T-helper 2 cell (primary cell): Measurements from ENCODE around the gene FCN2.

Experiments used
- DNase-seq, 5 experiments: peaks; one replicate each; pipeline versions ENCODE4 v3.0.0 to v3.0.0-alpha.2; 2012 to 2022

FCN2 gene

DNA sequence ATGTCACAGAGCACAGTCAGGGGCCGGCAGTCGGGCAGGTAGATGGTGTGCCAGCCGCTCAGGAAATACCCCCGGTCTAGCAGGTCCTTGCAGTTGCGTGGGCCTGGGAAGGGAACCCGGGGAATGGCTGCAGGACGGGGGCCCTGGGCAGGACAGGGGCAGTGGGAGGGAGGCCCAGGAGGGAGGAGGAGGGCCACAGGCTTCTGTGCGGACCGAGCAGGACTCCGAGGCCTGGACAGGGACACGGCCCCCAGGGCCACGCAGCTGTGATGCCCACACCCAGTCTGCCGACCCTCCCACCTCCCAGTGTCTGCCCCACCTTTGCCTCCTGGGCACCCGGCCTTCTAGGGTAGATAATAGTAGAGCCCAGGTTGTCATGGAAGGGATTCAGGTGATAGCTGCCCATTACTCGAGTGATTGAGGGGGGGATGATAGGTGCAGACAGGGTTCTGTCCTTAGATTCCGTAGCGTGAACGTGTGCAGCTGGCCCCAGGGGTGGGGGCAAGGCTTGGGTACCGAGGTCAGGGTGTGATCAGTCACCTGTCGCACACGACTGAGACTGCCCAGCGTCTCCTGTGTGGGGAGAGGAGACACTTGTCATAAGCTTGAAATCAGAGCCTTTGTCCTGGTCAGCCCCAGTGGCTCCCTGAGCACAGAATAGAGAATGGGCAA lies 32.6 kb downstream of the FCN2 start:
- DNase-seq = no peak

DNA sequence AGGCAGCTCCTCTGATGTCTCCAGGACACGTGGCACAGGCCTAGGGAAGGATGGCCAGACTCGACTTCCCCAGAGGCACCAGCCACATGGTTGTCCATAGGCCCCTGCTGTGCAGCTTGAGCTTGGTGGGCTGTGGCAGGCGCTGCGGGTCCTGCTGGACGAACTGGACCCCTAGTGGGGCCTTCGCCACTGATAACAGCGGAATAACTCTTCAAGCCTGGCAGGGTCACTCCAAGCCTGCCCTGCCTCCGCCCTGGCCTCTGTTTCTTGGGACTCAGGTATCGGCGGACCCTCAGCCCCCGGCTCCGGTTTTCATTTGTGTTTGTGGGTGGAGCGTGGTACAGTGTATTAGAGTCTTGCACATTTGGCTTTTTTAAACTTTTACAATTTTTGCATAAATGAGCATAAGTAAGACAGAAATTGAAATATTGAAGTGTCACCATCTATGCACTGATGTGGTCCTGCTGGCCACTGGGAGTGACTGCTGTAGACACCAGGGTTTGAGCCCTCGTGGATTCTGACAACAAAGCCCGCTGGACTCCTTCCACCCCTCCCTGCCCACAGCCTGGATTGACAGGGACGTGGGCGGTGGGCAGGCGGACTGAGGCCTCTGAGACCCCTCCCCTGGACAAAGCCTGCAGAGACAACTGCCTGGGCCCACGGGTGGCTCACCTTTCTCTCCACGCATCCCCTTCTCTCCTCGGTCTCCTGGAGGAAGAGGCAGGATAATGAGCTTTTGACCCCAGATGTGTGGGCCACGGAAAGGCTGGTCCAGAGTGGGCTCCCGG lies 33.3 kb downstream of the FCN2 start:
- no peak for DNase-seq

DNA sequence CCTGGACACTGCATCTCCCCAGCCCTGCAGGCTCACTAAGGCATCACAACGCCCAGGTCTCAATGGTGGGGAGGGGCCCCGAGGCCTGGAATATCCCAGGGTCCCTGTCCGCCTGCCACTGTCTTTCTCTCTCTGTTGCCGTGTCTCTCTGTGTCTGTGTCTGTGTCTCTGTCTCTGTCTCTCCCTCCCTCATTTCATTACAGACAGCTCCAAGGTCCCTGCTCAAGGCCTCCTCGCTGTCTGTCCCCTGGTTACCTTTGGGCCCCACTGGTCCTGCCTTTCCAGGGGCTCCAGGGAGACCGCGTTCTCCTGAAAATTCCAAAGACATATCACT lies 33.9 kb downstream of the FCN2 start:
- no peak for DNase-seq

DNA sequence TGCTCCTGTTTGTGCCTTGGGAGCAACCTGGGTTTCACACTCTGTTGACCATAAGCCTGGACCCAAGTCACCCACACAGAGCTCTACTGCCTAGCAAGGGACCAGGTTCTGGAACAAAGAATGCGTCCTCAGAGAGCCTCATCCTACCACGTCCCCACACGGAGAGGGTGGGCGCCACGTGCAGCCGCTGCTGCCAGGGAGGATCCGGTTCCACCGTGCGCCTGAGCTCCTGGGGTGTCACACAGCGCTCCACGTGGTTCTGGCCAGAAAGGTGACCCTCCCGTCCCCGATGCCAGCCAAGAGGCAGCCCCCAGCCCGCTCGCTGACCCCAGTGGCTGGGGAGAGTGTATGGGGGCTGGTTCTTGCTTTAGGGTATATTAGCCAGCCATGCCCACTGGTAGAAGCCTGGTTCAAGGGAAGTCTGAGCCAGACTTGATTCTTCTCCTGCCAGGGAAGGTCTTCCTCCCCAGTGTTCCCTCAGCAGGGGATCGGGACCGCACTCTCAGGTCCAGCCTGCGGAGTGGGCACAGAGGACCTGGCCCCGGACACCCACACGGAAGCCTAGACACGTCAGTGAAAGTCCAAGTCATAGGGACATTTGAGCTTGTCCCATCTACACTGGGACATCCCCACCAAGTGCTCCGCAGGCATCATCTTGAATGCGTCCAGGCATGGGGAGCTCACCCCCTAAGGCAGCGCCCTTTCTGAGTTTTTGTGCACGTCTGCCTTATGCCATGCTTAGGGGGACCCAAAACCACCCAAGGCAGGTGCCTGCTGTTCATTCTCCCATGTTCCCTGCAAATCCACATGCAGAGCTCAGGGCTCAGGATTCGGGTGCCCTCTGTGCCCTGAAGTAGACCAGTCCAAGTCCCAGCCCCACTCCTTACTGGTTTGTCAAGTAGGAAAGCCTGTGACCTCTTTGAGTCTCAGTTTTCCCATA lies 34.7 kb downstream of the FCN2 start:
- no peak for DNase-seq

DNA sequence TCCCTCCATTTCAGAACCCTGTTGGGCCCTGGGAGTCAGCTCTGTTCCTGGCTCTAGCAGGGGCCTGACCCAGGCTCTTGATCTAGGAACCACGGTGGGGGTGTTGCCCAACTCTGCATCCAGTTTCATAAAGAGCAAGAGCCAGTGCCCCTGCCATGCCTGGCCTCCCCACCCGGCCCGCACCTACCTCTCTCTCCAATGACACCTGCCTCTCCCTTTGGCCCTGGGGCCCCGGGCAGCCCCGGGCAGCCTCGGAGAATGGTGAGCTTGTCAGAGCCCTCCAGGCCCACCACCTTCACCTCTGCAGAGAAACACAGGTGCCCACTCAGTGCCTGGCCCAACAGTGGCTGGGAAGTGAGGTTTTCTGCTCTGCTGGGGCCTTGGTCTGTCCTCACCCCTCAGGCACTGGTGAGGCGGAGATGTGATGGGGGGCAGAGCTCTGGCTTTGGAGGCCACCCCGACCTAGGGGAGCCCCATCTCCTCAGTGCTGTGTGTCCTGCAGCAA lies 35.6 kb downstream of the FCN2 start:
- DNase-seq = no peak

DNA sequence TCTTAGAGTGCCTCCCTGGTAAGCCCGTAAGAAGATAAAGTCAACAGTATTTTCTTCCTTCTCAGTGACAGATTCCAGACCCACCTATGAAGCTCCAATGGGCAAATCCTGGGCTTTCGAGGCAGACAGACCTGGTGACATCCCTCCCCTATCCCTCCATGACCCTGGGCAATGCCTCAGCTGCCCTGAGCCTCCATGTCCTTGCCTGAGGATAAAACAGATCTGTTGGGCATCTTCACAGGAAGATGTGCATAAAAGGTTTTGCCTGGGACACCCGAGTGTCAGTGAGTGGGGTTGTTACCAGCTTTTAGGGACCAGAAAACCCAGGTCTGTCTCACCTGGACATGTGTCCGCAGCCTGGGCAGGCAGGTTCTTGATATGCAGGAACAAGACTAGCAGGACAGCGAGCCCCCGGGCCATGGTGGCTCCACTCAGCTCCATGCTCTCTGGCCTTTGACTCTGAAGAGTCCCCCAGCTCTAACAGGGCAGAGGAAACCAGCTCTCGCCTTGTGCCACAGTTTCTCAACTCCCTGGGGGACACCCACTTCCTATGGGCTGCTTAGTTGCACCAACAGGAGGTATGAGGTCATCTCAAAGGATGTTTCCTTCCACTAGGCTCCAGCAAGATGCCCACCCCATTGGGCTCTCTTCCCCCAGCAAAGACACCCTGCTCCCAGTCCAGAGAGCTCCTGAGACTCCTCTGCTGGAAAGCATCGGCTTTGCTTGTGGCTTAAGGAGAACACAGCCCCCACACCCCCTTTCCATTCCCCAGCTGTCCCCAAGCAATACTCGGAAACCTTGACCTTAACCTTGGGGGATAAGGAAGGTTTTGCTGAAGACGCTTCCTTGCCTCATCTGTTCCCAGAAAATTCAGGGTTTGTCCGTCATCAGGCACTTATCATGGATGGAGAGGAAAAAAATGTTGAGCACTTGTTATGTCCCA lies 37.1 kb downstream of the FCN2 start, which contains the start of gene FCN1:
FCN1 (minus strand) TSS at position 482 of the 943 bp plus-strand sequence; CDS start at position 441, 41 bp downstream.
- DNase-seq = no peak

DNA sequence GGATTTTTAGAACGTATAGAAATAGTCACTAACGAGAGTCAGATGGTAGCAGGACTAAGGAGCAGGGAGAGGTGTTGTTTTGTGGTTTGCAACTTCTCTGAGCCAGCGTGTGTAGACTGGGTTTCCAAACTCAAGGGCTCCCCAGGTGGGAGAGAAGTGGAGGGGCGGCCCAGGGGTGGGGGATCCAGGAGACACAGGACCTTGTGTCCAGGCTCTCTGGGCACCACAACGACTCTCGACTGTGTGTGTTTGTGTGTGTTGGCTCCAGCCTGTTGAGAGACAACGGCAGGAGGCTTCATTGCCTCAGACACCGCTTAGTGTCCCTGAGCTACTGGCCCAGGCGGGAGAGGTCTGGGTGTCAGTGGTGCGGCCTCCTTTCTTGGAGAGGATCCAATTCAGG lies 38.0 kb downstream of the FCN2 start:
- DNase-seq = no peak

DNA sequence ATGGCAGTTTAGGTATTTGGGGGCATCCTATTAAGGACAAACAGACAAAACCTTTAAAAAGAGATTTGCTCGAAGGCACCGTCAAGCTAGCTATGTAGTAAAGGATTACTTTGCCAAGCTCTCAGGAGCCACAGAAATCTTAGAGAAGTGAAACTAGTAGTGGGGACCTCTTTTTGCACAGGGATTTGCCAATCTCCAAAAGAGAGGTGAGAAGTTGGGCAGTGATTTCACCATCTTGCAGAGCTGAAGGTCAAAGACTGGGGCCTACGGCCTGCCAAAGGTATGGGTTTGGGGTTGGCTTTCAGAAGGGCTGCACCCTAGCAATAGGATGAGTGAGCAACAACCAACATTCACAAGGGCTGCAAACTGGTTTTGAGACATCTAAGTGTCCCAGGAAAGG lies 38.7 kb downstream of the FCN2 start:
- no peak for DNase-seq

DNA sequence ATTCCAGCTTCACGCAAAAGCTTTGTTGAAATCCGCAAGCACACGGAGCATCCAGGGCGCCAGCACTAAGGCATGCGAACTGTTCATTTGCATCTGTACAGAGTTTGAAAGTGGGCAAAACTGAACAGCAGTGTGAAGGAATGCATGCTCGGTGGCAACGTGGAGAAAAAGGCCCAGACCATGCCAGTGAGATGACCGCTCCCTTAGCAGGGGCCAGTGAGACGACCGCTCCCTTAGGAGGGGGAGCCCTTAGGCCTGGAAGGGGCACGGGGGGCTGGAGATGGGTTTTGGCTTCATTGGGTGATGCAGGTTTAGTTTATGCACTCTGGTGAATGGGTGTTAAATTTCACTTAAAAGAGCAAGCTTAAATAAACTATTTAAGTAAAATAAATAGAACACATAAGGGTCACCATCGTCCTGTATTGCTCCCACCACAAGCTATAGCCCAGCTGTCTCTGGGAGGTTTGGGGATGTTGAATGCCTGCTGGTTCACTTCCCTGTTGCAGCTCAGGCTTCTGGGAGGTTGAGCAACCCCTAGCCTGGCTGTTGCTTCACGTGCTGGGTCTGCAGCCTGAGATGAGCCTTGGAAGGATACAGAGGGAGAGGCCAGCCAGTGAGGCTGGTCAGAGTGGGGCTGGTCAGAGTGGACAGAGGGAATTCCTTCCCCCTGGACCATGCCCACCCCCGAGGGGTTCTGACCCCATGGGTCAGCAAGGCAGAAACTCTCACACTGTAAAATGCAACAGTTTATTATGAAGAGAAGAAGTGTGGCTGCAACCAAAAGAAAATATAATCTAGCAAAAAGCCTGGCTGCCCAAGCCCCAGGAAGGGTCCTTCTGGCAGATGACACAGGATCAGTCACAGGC lies 41.7 kb downstream of the FCN2 start:
- no peak for DNase-seq

DNA sequence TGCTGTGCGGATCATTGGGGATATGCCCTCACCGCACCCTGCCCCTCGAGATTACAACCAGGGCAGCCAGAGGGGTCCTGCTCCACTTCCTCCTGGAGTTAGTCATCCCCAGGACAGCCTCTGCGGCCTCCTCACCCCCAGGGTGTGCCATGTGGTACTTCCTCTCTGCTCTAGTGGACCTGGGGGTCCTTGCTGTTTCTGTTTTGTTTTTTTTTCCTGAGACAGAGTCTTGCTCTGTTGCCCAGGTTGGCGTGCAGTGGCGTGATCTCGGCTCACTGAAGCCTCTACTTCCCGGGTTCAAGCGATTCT lies 42.3 kb downstream of the FCN2 start:
- no peak for DNase-seq

DNA sequence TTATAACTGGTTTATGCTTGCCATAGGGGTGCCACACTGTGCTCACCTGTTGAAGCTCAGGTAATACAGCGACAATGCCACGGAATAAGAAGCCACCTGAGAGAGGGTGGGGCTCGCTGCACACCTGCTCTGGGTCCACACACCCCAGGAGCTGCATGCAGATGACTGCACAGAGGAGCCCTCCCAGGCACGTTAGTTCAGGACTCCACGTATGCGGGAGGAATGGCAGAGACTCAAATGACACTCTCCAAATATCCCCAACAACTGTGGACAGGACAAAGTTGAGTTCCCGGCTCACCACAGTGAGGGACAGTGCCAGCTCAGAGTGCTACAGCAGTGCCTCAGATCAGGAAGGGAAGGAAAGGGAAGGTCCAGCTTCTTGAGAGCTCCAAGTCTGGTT lies 42.9 kb downstream of the FCN2 start:
- DNase-seq = no peak

DNA sequence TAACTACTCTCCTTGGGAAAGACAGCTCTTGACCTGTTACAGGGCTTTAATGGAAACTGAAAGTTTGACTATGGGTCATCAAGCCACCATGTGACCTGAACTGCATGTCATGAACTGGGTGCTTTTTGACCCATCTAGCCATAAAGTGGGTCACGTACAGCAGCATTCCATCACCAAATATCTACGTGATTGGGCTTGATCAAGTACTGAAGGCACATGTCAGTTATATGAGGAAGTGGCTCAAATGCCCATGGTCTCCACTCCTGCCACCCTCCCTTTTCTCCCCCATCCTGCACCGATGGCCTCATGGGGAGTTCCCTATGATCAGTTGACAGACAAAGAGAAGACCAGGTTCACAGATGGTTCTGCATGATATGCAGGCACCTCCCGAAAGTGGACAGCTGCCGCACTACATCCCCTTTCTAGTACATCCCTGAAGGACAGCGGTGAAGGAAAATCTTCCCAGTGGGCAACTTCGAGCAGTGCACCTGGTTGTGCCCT lies 44.5 kb downstream of the FCN2 start:
- DNase-seq = no peak

DNA sequence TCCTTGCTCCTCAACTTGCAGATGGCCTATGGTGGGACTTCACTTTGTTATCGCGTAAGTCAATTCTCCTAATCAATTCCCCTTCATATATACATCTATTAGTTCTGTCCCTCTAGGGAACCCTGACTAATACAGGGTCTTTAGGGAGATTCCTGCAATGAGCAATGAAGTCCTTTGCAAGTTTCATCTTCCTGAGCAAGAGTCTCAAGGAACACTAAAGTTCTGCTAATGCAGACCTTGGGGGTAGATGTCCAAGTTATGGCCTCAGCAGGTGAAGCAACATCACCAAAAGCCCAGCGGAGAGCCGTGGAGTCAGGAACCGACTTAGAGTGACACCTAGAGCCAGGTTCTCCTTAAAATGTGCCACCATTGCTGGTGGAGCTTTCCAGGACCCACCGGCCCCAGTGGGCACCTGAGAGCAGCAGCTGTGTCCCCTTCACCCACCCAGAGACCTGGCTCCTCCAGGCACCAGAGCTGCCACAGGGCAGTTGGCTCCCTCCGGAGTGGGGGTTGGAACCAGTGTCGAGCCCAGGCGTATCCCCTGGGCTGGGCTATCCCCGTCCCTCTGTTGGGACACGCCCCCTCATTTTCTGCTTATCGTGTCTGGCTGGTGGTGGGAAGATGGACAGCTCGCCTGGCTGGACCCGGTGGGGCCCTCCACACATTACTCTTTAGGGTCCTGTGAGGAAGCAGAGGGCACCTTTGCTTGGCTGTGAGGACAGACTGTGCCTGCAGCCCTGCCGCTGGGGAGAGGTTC lies 48.0 kb downstream of the FCN2 start:
- no peak for DNase-seq

DNA sequence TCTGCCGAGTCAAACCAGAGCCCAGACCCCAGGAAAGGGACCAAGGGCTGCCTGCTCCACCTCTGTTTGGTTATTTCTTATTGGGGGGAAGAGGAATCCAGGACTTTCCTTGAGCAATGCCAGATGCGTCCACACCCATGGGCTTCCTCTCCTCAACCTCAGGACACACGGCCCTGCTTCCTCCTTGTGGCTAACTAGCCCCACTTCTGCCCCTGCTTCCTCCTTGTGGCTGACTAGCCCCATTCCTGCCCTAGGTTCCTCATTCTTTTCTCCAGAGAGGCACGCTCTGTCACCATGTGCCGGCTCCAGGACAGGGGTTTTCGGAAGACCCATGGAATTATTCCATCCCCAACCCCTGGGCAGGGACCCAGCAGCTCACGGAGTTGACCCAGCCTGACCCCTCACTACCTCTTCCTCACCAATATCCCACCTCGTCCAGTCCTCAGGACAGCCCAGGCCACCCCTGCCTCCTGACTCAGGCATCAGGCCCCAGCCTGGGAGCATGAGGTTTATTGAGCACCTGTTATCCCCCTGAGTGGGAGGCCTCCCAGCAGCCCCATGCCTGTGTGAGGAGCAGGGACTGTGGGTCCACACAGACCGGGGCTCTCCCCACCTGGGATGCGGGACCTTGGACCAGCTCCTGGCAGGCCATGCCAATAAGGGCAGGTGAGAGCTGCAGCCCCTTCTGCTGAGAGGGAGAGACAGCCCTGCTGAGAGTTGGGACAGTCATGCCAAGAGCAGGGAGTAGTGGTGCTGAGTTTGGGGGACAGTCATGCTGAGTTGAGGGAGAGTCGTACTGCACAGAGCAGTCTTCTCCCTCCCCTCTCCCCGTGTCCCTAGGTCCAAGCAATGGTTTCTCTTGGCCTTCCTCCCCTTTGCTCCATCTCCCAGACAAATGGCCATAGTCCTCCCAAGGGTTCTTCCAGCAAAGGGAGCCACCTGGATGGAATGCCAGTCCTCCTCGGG lies 48.9 kb downstream of the FCN2 start:
- DNase-seq = no peak

DNA sequence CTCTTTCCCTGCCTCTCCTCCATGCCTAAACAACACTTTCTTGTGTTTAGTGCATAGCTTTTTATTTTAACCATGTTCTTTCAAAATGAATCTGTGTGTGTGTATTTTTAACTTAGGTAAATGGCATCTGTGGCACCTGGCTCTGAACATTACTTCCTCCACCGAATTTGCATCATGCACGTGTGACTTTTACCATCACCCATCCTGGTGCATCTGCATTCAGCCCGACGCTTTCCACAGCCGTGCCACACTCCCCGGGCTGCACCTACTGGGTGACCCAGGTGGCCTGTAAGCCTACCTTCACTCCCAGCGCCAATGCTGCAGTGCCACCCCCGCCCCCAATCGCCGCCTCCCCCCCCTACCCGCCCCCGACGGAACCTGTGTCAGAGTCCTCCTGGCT lies 49.8 kb downstream of the FCN2 start:
- no peak for DNase-seq

DNA sequence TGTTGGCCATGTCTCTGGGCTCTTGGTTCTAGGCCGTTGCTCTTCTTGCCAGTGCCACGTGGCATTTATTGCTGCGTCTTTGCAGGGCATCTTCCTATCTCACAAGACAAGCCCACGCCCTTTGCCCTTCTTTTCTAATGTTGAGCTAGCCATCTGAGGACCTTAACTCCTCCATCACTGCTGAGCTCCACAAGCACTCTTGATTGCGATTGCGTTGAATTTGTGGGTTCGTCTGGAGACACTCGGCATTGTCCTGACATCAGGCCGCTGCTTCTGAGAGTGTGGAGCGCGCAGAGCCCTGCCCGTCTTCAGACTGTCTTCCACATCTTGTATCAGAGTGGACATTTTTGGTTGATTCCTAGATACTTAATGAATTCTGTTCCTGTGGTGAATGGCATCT lies 51.6 kb downstream of the FCN2 start:
- DNase-seq = no peak

DNA sequence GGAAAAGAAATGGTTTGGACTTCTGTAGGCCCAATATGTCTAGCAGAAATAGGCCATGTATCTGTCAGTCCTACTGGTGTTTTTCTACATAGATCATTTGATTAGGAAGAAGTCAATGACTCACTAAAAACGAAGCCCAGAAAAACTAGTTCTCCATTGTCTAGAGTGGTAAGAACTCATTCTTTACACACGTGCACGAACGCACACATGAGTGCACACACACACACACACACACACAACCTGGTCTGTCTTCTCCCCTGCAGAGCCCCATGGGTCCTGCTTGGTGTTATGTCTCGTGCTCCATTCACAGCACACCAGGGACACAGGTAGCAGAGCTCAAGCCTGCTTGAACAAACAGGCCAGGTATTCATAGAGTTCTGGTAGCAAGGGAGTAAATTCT lies 52.0 kb downstream of the FCN2 start:
- no peak for DNase-seq

DNA sequence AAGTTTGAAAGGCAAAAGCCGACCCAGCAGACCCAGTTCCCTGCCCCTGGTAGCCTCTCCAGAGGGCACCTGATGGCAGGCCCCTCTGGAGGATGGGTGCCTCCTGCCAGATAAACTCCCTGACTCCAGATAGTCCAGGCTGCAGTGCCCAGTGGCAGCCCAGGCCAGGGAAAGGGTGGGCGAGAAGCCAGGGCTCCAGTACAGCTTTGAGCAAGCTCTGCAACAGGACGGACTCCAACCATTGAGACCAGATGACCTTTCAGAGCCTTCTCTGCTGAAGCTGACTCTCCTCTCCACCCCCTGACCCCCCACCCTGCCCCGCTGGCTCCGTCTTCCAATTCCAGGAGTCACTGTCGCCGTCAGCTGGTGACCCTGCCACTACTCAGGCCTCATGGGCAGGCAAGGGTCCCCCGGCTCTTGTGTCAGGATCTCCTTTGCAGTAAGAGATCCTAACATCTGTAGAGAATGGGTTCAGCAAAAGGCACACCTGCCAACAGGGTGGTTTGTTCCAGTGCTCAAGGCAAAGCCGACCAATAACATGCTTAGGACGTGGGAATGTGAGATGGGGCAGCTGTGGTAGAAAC lies 52.6 kb downstream of the FCN2 start:
- DNase-seq = no peak
